Lung (tissue), 12 donors: ENCODE measurements around the gene ATP8B3. TPM values are rescaled to one million over a fixed set of nuclear protein-coding genes. Genes with fewer than 3 reads are reported as not detected.

Experiments used
- ATAC-seq: fragments of 200-7000 bp; cut with Tn5 transposase; one replicate; pipeline ENCODE4 v1.9.1; 2020; ENCODE audit warnings: moderate number of reproducible peaks; ENCODE audit not compliant: insufficient read depth, low FRiP score
- DNase-seq, 3 donors: peaks; one replicate each; pipeline ENCODE4 v3.0.0-alpha.2; 2013 to 2017
- H3K27ac ChIP-seq, 2 donors: one replicate each; pipeline ENCODE4 v1.5.1; 2013; ENCODE audit warnings: mild to moderate bottlenecking in 2 of 2, moderate library complexity in 2 of 2, control low read depth in 1 of 2, inconsistent platforms in 1 of 2, low read depth in 1 of 2, low read length in 1 of 2
- H3K27me3 ChIP-seq, 3 donors: one replicate each; pipeline ENCODE4 v1.5.1; 2013; ENCODE audit warnings: low read length in 2 of 3; ENCODE audit not compliant: control insufficient read depth in 3 of 3, insufficient read depth in 3 of 3
- H3K36me3 ChIP-seq, 4 donors: one replicate each; pipeline ENCODE4 v1.5.1; 2013; ENCODE audit warnings: low read length in 4 of 4, mild to moderate bottlenecking in 1 of 4, moderate library complexity in 1 of 4; ENCODE audit not compliant: control insufficient read depth in 4 of 4, insufficient read depth in 4 of 4
- H3K4me1 ChIP-seq, 5 donors: one replicate each; pipeline ENCODE4 v1.5.1; 2013; ENCODE audit warnings: low read length in 5 of 5, mild to moderate bottlenecking in 2 of 5, moderate library complexity in 1 of 5; ENCODE audit not compliant: control insufficient read depth in 5 of 5, insufficient read depth in 5 of 5
- H3K4me3 ChIP-seq: one replicate; pipeline ENCODE4 v1.5.1; 2013; ENCODE audit warnings: mild to moderate bottlenecking, control low read depth, moderate library complexity
- H3K9ac ChIP-seq, 2 donors: one replicate each; pipeline ENCODE4 v1.5.1; 2013; ENCODE audit warnings: low read length in 2 of 2, control low read depth in 1 of 2; ENCODE audit not compliant: insufficient read depth in 1 of 2
- H3K9me3 ChIP-seq, 4 donors: one replicate each; pipeline ENCODE4 v1.5.1; 2013; ENCODE audit warnings: low read length in 3 of 4, mild to moderate bottlenecking in 1 of 4, moderate library complexity in 1 of 4; ENCODE audit not compliant: control insufficient read depth in 4 of 4, insufficient read depth in 3 of 4
- CTCF ChIP-seq: IDR thresholded peaks from 2 replicates; pipeline ENCODE4 v1.5.1; 2012; ENCODE audit warnings: mild to moderate bottlenecking; ENCODE audit errors: control extremely low read depth, extremely low read depth
- WGBS, 2 donors: extraction: QIAGEN DNeasy Blood & Tissue Kit; methylation state at CpG; one replicate each; pipeline ENCODE4 v1.1.7; 2013; 5-methylcytosine and 5-hydroxymethylcytosine counted together
- polyA plus RNA-seq, 2 donors: library from polyadenylated mRNA; stranded (reverse); fragments of 200-250 nt; gene quantifications; one replicate each; pipeline ENCODE4 v1.2.1, GENCODE V29; 2013
- total RNA-seq, 2 donors: library from RNA; depleted of rRNA in 1 of 2; stranded (reverse); fragments of >200 nt in 1 of 2; gene quantifications; one replicate each; pipeline ENCODE4 v1.2.1, GENCODE V29; 2014 to 2021
- donor health status: control.
- donor health status: control.
- donor health status: Bipolar disorder and iron deficiency.
- donor health status: healthy.
- donor health status: DM: yes; HTN: yes; CAD: no.

Gene ATP8B3
- total and polyA plus RNA-seq, 4 donors: 0.69 to 2.4 (median 1.8) TPM

- H3K36me3 ChIP-seq: no peaks in the 10 kb centered on the region
- H3K9ac ChIP-seq: no peak overlapping the region
- TF ChIP-seq CTCF: no peak
- H3K27ac ChIP-seq: no peak overlapping the region
- peaks cover 39 to 94% (median 67%) of the 10 kb centered on the region in 3 donors for H3K27me3 ChIP-seq
- ATAC-seq (no peak), DNase-seq (no peak)
- peaks cover 0 to 7% (median 4%) of the 10 kb centered on the region in 5 donors for H3K4me1 ChIP-seq
- H3K9me3 ChIP-seq: peaks cover 0 to 4% (median 0%) of the 10 kb centered on the region in 4 donors
- 4 to 8% methylated on average over 17 of the region's 17 CpGs for WGBS, 2 donors
- H3K4me3 ChIP-seq: no peak overlapping the region
Measured at GRCh38 chr19:1760020-1760419, 52.1 kb downstream of the ATP8B3 start.

GRCh38 chr19:1758959-1759903, 52.8 kb downstream of the ATP8B3 start:
- Histone ChIP-seq H3K9ac (no peak overlapping the region), H3K27me3 (peaks cover 40 to 90% (median 66%) of the 10 kb centered on the region in 3 donors), H3K36me3 (no peaks in the 10 kb centered on the region), H3K27ac (no peak overlapping the region), H3K4me3 (no peak overlapping the region), H3K9me3 (peaks cover 0 to 4% (median 0%) of the 10 kb centered on the region in 4 donors), H3K4me1 (peaks cover 0 to 12% (median 2%) of the 10 kb centered on the region in 5 donors)
- 22 to 27% methylated on average over 13 to 16 of the region's 16 CpGs for WGBS, 2 donors
- no peak for ATAC-seq
- no peak for DNase-seq
- TF ChIP-seq CTCF: no peak

- no peak overlapping the region for H3K27ac ChIP-seq
- H3K36me3 ChIP-seq: no peaks in the 10 kb centered on the region
- ATAC-seq: no peak
- DNase-seq: no peak
- H3K4me1 ChIP-seq: peaks cover 0 to 12% (median 0%) of the 10 kb centered on the region in 5 donors
- H3K9me3 ChIP-seq: peaks cover 0 to 4% (median 0%) of the 10 kb centered on the region in 4 donors
- WGBS, 2 donors: 11% methylated on average over 10 of the region's 10 CpGs
- H3K27me3 ChIP-seq: peaks cover 51 to 80% (median 61%) of the 10 kb centered on the region in 3 donors
- no peak for TF ChIP-seq CTCF
- no peak overlapping the region for H3K4me3 ChIP-seq
- no peak overlapping the region for H3K9ac ChIP-seq
Measured at GRCh38 chr19:1758231-1758577, 53.9 kb downstream of the ATP8B3 start.
